Measurements from ENCODE around the gene ZNF688.

DNA sequence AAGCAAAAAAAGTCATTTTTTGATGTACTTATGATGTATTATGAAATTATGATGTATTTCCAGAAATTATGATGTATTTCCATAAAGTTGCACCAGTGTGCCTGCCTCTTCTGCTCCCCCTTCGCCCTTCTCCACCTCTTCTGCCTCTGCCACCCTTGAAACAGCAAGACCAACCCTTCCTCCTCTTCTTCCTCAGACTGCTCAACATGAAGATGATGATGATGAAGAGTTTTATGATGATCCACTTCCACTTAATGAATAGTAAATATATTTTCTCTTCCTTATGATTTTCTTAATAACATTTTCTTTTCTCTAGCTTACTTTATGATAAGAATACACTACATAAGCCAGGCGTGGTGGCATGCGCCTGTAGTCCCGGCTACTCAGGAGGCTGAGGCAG lies 21.4 kb upstream of the ZNF688 start:
- TF ChIP-seq, protein P1, sequence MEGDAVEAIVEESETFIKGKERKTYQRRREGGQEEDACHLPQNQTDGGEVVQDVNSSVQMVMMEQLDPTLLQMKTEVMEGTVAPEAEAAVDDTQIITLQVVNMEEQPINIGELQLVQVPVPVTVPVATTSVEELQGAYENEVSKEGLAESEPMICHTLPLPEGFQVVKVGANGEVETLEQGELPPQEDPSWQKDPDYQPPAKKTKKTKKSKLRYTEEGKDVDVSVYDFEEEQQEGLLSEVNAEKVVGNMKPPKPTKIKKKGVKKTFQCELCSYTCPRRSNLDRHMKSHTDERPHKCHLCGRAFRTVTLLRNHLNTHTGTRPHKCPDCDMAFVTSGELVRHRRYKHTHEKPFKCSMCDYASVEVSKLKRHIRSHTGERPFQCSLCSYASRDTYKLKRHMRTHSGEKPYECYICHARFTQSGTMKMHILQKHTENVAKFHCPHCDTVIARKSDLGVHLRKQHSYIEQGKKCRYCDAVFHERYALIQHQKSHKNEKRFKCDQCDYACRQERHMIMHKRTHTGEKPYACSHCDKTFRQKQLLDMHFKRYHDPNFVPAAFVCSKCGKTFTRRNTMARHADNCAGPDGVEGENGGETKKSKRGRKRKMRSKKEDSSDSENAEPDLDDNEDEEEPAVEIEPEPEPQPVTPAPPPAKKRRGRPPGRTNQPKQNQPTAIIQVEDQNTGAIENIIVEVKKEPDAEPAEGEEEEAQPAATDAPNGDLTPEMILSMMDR (IDR thresholded peaks at IDR 0.05), result no peak
- no peak for TF ChIP-seq POLR2A (IDR thresholded peaks at IDR 0.05)
